ENCODE measurements around the gene PRF1.
A peak's percentile ranks its signal among the peaks of the same experiment; 100 is the strongest.

The PRF1 gene

GRCh38 chr10:70573599-70574506 lies 28.7 kb downstream of the PRF1 start:
- DNase-seq: no peak

GRCh38 chr10:70571636-70572439 lies 30.7 kb downstream of the PRF1 start:
- no peak for DNase-seq

- DNase-seq: no peak
Measured at GRCh38 chr10:70571236-70571635, 31.3 kb downstream of the PRF1 start.

DNA sequence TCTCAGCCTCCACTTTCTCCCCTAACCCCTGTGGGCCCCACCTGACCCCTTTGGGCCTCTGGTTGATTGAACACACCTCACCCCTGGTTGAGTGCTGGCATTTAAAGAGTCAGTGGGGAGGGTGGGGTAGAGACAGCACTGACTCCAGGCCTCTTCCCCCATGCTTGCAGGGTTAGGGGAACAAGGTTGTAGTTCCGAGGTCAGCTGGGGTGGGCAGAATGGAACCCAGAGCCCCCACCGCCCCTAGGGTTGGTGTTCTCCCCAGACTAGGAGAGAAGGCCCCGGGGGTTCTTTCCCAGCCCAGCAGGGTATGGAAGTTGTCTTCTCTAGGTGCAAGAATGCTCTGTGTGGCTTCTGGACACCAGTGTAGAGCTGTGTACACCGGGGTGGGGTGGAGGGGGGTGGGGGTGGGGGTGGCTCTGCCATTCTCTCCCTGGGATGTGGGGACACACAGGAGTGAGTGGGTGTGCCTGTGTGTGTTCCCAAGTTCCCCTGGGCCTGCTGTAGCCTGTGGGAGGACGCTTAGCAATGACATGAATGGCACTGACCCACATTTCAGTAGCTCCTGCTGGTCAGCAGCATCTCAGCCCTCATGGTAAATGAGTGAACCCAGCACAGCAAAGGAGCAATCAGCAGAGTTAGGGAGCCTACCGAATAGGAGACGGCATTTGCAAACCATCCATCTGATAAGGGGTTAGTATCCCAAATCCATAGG lies 33.6 kb downstream of the PRF1 start:
- DNase-seq: no peak

GRCh38 chr10:70568113-70568512 lies 34.4 kb downstream of the PRF1 start:
- no peak for DNase-seq

DNA sequence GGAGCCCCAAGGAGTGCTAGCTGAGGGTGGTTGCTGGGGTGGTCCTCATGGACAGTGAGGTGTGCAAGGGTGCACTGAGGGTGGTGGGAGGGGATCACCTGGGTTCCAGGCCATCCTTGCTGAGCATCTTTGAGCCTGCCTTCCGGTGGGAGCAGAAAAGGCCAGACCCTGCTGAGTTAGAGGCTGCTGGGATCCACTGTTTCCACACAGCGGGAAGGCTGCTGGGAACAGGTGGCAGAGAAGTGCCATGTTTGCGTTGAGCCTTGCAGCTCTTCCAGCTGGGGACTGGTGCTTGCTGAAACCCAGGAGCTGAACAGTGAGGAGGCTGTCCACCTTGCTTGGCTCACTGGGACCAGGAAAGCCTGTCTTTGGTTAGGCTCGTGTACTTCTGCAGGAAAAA lies 34.9 kb downstream of the PRF1 start:
- DNase-seq: no peak

GRCh38 chr10:70566515-70567290 lies 35.8 kb downstream of the PRF1 start:
- no peak for DNase-seq

GRCh38 chr10:70565556-70566514 lies 36.7 kb downstream of the PRF1 start:
- DNase-seq: no peak

GRCh38 chr10:70564901-70565351 lies 37.6 kb downstream of the PRF1 start:
- no peak for DNase-seq

- no peak for DNase-seq
Measured at GRCh38 chr10:70564113-70564725, 38.3 kb downstream of the PRF1 start.

DNA sequence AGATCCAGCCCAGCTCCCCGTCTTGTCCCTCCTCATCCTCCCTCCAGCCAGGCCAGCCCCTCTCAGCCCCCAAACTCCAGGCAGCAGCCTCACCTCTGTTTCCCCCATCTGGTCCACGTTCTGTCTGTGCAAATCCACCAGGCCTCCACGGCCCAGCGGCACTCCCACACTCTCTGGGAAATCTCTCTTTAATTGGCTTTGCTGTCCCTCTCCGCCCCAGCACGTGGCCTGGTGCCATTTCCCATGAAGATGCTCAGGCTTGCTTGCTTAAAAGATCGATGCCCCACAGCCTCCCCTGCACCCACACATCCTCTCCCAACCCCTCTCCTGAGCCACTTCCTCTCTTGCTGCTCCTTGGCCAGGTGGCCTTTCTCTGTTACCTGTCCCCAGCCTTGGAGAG lies 39.3 kb downstream of the PRF1 start:
- no peak for DNase-seq

DNA sequence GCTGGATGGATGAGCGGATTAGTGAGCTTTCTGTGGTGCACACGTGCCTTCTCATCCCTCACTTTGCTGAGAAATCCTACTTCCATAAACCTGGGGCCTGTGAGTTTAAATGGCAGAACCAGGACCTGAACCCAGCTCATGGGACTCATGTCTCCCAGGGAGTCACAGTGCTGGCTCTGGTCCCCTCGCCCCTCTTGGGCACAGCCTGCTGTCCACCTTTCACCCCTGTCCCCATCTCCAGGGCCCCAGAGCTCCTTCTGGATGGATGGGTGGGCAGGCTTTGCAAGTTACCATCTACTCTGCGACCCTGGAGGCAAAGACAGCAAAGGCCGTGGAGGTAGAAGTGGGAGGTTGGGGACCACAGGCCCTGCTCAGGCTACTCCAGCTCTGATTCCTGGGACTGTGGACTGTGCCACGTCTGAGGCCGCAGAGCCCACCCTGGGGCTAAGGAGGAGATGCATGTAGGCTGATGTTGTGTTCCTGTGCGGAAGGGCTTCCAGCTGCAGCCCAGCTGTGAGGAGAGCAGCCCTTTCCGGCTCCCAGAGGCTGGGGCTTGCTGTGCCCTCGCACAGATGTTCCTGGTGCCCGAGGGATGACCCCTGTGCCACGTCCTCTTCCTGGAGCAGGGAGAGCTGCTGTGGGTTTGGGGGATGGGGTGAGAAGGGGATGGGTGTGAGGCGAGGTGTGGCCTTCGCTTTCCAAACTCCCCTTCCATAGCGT lies 40.3 kb downstream of the PRF1 start:
- no peak for DNase-seq

- no peak for DNase-seq
Measured at GRCh38 chr10:70561558-70561957, 41.0 kb downstream of the PRF1 start.

DNA sequence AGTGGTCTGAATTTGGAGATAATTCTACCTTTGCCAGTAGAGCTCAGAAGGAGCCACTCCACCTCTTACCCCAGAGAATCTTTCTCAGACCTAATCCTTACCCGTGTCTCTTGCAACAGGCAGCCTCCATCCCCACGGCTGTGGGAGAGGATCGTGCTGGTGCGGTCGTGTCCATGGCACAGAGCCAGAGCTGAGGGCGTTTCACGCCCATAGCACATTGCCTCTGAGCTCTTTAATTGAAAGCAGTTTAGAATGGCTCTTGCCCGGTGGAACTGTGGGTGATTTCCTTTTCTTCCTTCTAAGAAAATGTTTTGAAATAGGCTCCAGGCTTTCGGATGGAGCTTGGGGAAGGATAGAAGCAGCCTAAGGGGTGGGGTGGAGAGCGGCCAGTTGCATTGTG lies 41.5 kb downstream of the PRF1 start:
- no peak for DNase-seq

- DNase-seq: no peak
Measured at GRCh38 chr10:70560511-70560941, 42.0 kb downstream of the PRF1 start.

- DNase-seq: no peak
Measured at GRCh38 chr10:70559861-70560260, 42.7 kb downstream of the PRF1 start.

DNA sequence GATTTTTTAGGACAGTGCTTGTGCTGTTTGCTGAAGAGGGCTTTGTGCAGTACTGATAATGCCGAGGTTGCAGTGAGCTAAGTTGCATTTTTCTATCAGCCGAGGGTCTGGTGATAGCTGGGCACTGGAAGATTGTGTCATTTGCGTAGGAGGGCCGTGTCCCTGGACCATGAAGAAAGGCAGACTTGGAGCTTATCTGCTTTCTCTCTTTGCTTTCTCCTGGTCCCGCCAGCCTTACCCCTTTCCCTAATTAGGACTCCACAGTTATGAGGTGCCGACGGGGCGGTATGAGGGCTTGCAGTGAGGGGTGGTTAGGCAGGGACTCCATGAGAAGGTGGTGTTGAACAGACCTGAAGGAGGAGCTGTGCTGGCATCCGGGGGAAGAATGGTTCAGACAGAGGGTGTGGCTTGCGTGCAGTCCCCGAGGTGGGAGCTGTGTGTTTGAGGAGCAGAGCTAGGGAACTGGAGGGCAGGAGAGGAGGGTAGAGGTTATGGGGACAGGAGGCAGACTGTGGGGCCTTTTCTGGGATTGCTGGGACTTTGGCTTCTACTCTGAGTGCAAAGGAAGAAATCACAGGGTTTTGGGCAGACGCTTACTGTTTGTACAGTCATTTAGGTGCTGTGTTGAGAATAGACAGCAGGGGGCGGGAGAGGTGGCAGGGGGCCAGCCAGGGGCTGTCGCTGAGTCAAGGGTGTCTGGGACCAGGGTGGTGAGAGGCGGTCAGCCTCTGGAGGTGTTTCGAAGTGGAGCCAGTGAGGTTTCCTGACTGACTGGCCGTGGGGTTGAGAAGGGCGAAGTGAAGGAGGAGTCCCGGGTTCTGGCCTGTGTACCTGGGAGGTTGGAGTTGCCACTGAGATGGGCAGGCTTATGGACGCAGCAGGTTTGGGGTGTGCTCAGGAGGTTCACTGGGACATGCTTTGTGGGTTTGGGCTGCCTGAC lies 43.4 kb downstream of the PRF1 start:
- DNase-seq: peak; percentile 78

GRCh38 chr10:70558295-70558694 lies 44.2 kb downstream of the PRF1 start:
- no peak for DNase-seq

- DNase-seq: no peak
Measured at GRCh38 chr10:70557876-70558275, 44.7 kb downstream of the PRF1 start.
